ENCODE data around the gene CDC26. TPM values are rescaled to one million over a fixed set of nuclear protein-coding genes. Genes with fewer than 3 reads are reported as not detected.

The CDC26 gene
- total and polyA plus RNA-seq, 2 experiments from 2014 or later = 39.8 to 77.2 TPM

GRCh38 chr9:113290052-113290607 is 14.8 kb upstream of the CDC26 start:
- Histone ChIP-seq H3K4me3 (no peak overlapping the region), H3K4me2 (no peak overlapping the region), H3K36me3 (replicated peaks; ENCODE audit: insufficient read depth, low read depth) (peaks cover 3% of the 10 kb centered on the region), H3K9me2 (replicated peaks; ENCODE audit: insufficient read depth) (no peaks in the 10 kb centered on the region), H3K27me3 (no peaks in the 10 kb centered on the region), H3K27ac (no peak overlapping the region), H2AFZ (no peak overlapping the region), H3K4me1 (ENCODE audit: insufficient read depth) (no peaks in the 10 kb centered on the region), H3K79me2 (no peaks in the 10 kb centered on the region), H3K9me3 (ENCODE audit: low read depth) (no peaks in the 10 kb centered on the region), H4K20me1 (ENCODE audit: insufficient read depth, poor library complexity, severe bottlenecking) (no peaks in the 10 kb centered on the region)
- TF ChIP-seq CTCF (IDR thresholded peaks at IDR 0.05; ENCODE audit: poor library complexity) (no peak), EZH2phosphoT487 (IDR thresholded peaks at IDR 0.05; ENCODE audit: low read depth, severe bottlenecking, unreplicated experiment) (no peak), EZH2 (IDR thresholded peaks at IDR 0.05; ENCODE audit: borderline replicate concordance) (no peak)
- no peak for DNase-seq (ENCODE audit: low spot score)
- 95% methylated on average over 6 of the region's 6 CpGs for whole genome bisulfite sequencing (ENCODE audit: low lambda C conversion rate, missing lambda C conversion rate)

GRCh38 chr9:113289091-113289490 is 13.7 kb upstream of the CDC26 start:
- Histone ChIP-seq H3K4me3 (no peak overlapping the region), H3K4me1 (ENCODE audit: insufficient read depth) (no peaks in the 10 kb centered on the region), H2AFZ (no peak overlapping the region), H4K20me1 (ENCODE audit: insufficient read depth, poor library complexity, severe bottlenecking) (no peaks in the 10 kb centered on the region), H3K79me2 (no peaks in the 10 kb centered on the region), H3K27ac (peak overlapping the region; percentile 31), H3K36me3 (replicated peaks; ENCODE audit: insufficient read depth, low read depth) (peaks cover 3% of the 10 kb centered on the region), H3K27me3 (no peaks in the 10 kb centered on the region), H3K9me2 (replicated peaks; ENCODE audit: insufficient read depth) (no peaks in the 10 kb centered on the region), H3K4me2 (no peak overlapping the region), H3K9me3 (ENCODE audit: low read depth) (no peaks in the 10 kb centered on the region)
- TF ChIP-seq EZH2phosphoT487 (IDR thresholded peaks at IDR 0.05; ENCODE audit: low read depth, severe bottlenecking, unreplicated experiment) (no peak), EZH2 (IDR thresholded peaks at IDR 0.05; ENCODE audit: borderline replicate concordance) (no peak), CTCF (IDR thresholded peaks at IDR 0.05; ENCODE audit: poor library complexity) (no peak)
- WGBS (ENCODE audit: low lambda C conversion rate, missing lambda C conversion rate) = 92% methylated on average over 2 of the region's 2 CpGs
- DNase-seq (ENCODE audit: low spot score) = no peak

GRCh38 chr9:113281356-113281755 is 6.0 kb upstream of the CDC26 start:
- no peaks in the 10 kb centered on the region for H3K9me2 ChIP-seq (replicated peaks; ENCODE audit: insufficient read depth)
- H3K36me3 ChIP-seq (replicated peaks; ENCODE audit: insufficient read depth, low read depth) = no peaks in the 10 kb centered on the region
- no peak overlapping the region for H3K27ac ChIP-seq
- no peak overlapping the region for H3K4me2 ChIP-seq
- H3K79me2 ChIP-seq = peaks cover 18% of the 10 kb centered on the region
- no peaks in the 10 kb centered on the region for H4K20me1 ChIP-seq (ENCODE audit: insufficient read depth, poor library complexity, severe bottlenecking)
- H3K4me1 ChIP-seq (ENCODE audit: insufficient read depth) = peaks cover 4% of the 10 kb centered on the region
- 98% methylated on average over 4 of the region's 4 CpGs for WGBS (ENCODE audit: low lambda C conversion rate, missing lambda C conversion rate)
- no peak overlapping the region for H3K4me3 ChIP-seq
- H3K9me3 ChIP-seq (ENCODE audit: low read depth) = no peaks in the 10 kb centered on the region
- no peak for DNase-seq (ENCODE audit: low spot score)
- TF ChIP-seq EZH2phosphoT487 (IDR thresholded peaks at IDR 0.05; ENCODE audit: low read depth, severe bottlenecking, unreplicated experiment) (no peak), CTCF (IDR thresholded peaks at IDR 0.05; ENCODE audit: poor library complexity) (no peak), EZH2 (IDR thresholded peaks at IDR 0.05; ENCODE audit: borderline replicate concordance) (no peak)
- no peak overlapping the region for H2AFZ ChIP-seq
- no peaks in the 10 kb centered on the region for H3K27me3 ChIP-seq

All from hepatocyte (in vitro differentiated cells).